Measurements from ENCODE around the gene INAFM1. TPM values are rescaled to one million over a fixed set of nuclear protein-coding genes. Genes with fewer than 3 reads are reported as not detected.

INAFM1 gene
- total and polyA plus RNA-seq, 9 of the 15 experiments (the other 6 are each of a cell fraction or from before 2014, with no cell fraction given) = 0.71 to 30.9 (median 3.1) TPM

DNA sequence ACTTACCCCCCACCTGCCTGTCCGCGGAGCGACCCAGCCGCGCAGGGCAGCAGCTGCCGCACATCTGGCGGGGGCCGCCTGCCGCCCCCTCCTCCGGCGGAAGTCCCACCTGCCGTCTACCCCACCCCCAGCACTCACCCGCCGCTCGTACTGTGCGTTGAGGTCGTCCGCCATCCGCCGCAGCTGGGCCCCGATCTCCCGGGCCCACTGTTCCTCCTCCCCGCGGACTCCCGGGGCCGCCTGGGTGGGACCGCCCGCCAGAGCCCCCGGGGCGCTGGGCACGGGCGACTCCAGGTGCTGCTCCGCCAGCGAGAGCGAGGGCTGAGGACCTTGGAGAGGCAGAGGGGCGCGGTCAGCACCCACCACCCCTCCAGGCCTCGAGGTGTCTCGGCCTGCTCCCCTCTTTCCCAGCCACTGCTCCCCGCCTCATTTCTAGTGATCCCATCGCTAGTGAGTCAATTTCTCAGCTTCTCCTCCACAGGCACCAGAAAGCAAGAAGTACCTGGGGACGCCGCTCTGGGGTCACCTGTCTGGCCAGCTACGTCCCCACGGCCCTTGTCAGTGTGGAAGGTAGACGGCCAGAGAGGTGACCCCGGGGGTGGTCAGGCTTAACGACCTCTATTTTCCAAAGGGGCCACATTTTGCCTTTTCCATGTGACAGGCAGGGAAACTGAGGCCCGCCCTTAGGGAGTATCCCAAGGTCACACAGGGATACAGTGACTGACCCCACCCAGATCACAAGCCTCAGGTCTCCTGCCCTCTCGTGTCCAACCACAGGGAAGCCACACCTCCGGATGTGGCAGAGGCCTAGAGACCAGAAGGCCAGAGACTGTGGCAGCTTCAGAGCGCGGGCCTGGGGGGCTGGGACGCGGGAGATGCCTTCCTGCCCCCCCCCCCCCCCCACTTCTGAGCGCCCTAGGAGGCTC, 48.0 kb upstream of the INAFM1 start (continued):
- TF ChIP-seq, protein P1, sequence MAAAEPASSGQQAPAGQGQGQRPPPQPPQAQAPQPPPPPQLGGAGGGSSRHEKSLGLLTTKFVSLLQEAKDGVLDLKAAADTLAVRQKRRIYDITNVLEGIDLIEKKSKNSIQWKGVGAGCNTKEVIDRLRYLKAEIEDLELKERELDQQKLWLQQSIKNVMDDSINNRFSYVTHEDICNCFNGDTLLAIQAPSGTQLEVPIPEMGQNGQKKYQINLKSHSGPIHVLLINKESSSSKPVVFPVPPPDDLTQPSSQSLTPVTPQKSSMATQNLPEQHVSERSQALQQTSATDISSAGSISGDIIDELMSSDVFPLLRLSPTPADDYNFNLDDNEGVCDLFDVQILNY (CRISPR knock-in tag; IDR thresholded peaks at IDR 0.05) = 0 out of 2 replicates have a peak, but pooled peaks have one; percentile 20
- TF ChIP-seq ZSCAN32 (CRISPR knock-in tag; IDR thresholded peaks at IDR 0.05) = no peak; the same call in 1 of the 2 replicates
- no peak for TF ChIP-seq SRSF9 (IDR thresholded peaks at IDR 0.05; ENCODE audit: borderline replicate concordance, low read depth, low read length)
- no peak for TF ChIP-seq CCAR2 (IDR thresholded peaks at IDR 0.05; ENCODE audit: low read depth, low read length)
- no peak for TF ChIP-seq DDX20 (tag; IDR thresholded peaks at IDR 0.05; ENCODE audit: low read depth)
- 0 out of 2 replicates have a peak, but pooled peaks have one; percentile 52 for TF ChIP-seq PYGO2 (tag; IDR thresholded peaks at IDR 0.05)
- TF ChIP-seq PRMT5 (CRISPR knock-in tag; IDR thresholded peaks at IDR 0.05) = 0 out of 2 replicates have a peak, but pooled peaks have one; percentile 21
- no peak for TF ChIP-seq ZBTB40 (IDR thresholded peaks at IDR 0.05)
- TF ChIP-seq ZBTB40 (CRISPR knock-in tag; IDR thresholded peaks at IDR 0.05) = no peak
- peak; percentile 67; the same call in 1 of the 2 replicates for TF ChIP-seq ZNF79 (CRISPR knock-in tag; IDR thresholded peaks at IDR 0.05; ENCODE audit: low read depth)

Data from K562 (cell line).